ENCODE measurements around the gene INCENP.

The INCENP gene

DNA sequence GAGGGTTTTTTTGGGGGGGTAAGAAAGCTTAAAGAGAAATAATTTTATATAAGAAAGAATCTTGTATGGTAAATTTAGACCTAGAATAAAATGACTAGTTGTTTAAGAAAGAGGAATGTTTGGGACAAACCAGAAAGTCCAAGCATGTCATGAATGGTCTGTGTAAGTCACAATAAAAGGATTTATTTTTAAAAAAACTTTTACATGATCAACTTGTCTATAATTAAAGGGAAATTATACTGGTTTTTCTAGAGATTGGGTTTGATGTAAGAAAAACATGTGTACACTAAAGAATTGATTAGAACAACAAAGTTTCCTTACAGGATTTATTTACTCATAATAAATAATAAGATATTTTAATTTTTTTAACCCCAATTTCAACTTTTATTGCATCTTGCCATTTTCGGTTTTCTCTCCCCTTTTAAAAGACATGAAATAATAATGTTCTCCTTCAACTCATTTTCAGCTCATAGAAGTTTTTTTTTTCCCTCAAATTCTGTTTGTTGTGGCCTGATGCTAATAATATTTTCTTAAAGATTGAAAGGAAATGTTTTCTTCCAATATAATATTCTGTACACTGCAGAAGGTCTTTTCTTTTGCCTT is 35.4 kb upstream of the INCENP start:
- Histone ChIP-seq H3K79me2 (ENCODE audit: insufficient read depth, low read length) (no peaks in the 10 kb centered on the region), H3K4me2 (ENCODE audit: insufficient read depth, low read length) (no peak overlapping the region), H3K9ac (ENCODE audit: low read depth, low read length) (no peak overlapping the region), H2AFZ (ENCODE audit: low read depth, low read length) (no peak overlapping the region), H3K27me3 (ENCODE audit: insufficient read depth, low read length, poor library complexity) (no peaks in the 10 kb centered on the region), H4K20me1 (ENCODE audit: insufficient read depth, low read length) (no peaks in the 10 kb centered on the region), H3K36me3 (ENCODE audit: insufficient read depth, low read length) (no peaks in the 10 kb centered on the region), H3K27ac (ENCODE audit: low read length) (no peak overlapping the region), H3K9me3 (ENCODE audit: insufficient read depth, low read length, severe bottlenecking) (peaks cover 15% of the 10 kb centered on the region), H3K4me1 (ENCODE audit: insufficient read depth, low read length) (no peaks in the 10 kb centered on the region), H3K4me3 (ENCODE audit: low read depth in 1 of 2, low read length in 2 of 2) (no peak overlapping the region)
- TF ChIP-seq, protein P1, sequence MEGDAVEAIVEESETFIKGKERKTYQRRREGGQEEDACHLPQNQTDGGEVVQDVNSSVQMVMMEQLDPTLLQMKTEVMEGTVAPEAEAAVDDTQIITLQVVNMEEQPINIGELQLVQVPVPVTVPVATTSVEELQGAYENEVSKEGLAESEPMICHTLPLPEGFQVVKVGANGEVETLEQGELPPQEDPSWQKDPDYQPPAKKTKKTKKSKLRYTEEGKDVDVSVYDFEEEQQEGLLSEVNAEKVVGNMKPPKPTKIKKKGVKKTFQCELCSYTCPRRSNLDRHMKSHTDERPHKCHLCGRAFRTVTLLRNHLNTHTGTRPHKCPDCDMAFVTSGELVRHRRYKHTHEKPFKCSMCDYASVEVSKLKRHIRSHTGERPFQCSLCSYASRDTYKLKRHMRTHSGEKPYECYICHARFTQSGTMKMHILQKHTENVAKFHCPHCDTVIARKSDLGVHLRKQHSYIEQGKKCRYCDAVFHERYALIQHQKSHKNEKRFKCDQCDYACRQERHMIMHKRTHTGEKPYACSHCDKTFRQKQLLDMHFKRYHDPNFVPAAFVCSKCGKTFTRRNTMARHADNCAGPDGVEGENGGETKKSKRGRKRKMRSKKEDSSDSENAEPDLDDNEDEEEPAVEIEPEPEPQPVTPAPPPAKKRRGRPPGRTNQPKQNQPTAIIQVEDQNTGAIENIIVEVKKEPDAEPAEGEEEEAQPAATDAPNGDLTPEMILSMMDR (IDR thresholded peaks at IDR 0.05; ENCODE audit: borderline replicate concordance, extremely low read depth, low read length, poor library complexity, severe bottlenecking) = no peak
- no peak for TF ChIP-seq EZH2 (IDR thresholded peaks at IDR 0.05; ENCODE audit: borderline replicate concordance, low read depth, low read length, severe bottlenecking)
- ATAC-seq (ENCODE audit: insufficient read depth, low read depth) = no peak
- no peak for DNase-seq

DNA sequence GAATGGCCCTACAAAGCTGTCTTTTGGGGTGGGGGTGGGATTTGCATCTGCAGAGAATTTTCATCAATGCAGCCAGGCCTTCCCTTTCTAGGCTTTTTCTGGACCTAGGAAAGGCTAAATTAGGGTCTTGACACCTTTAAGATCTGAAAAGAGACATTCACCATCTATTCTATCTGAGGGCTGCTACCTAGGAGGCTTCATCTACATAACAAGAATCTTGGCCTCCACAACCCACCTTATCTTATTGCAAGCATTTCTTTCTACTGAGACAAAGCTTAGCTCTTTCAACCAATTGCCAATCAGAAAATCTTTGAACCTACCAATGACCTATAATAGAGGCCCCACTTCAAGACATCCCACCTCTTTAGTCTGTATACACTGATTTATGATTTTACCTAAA is 20.7 kb upstream of the INCENP start:
- H3K4me1 ChIP-seq (ENCODE audit: insufficient read depth, low read length) = peaks cover 13% of the 10 kb centered on the region
- no peak for TF ChIP-seq EZH2 (IDR thresholded peaks at IDR 0.05; ENCODE audit: borderline replicate concordance, low read depth, low read length, severe bottlenecking)
- TF ChIP-seq, protein P1 (IDR thresholded peaks at IDR 0.05; ENCODE audit: borderline replicate concordance, extremely low read depth, low read length, poor library complexity, severe bottlenecking) = no peak
- no peak for ATAC-seq (ENCODE audit: insufficient read depth, low read depth)

DNA sequence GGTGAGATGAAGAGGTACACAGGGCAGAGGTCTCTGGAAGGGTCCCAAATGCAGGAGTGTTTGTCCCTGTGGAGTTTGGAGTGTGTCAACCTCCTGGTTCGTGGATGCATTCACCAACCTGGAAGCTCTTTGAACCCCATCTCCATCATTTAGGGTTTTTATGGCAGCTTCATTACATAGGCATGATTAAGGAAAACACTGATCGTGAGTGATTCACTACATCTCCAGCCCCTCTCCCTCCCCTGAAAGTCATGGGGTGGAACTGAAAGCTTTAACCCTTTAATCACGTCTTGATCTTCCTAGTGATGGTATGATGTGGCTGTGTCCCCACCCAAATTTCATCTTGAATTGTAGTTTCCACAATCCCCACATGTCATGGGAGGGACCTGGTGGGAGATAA is 19.8 kb upstream of the INCENP start:
- H3K27ac ChIP-seq (ENCODE audit: low read length) = no peak overlapping the region
- peaks cover 13% of the 10 kb centered on the region for H3K4me1 ChIP-seq (ENCODE audit: insufficient read depth, low read length)
- H3K9ac ChIP-seq (ENCODE audit: low read depth, low read length) = no peak overlapping the region
- ATAC-seq (ENCODE audit: insufficient read depth, low read depth) = no peak
- H3K27me3 ChIP-seq (ENCODE audit: insufficient read depth, low read length, poor library complexity) = peaks cover 4% of the 10 kb centered on the region
- TF ChIP-seq, protein P1 (IDR thresholded peaks at IDR 0.05; ENCODE audit: borderline replicate concordance, extremely low read depth, low read length, poor library complexity, severe bottlenecking) = no peak
- TF ChIP-seq EZH2 (IDR thresholded peaks at IDR 0.05; ENCODE audit: borderline replicate concordance, low read depth, low read length, severe bottlenecking) = no peak
- H2AFZ ChIP-seq (ENCODE audit: low read depth, low read length) = no peak overlapping the region
- H3K4me3 ChIP-seq (ENCODE audit: low read depth in 1 of 2, low read length in 2 of 2) = no peak overlapping the region
- H4K20me1 ChIP-seq (ENCODE audit: insufficient read depth, low read length) = no peaks in the 10 kb centered on the region
- H3K79me2 ChIP-seq (ENCODE audit: insufficient read depth, low read length) = no peaks in the 10 kb centered on the region
- H3K4me2 ChIP-seq (ENCODE audit: insufficient read depth, low read length) = no peak overlapping the region
- no peaks in the 10 kb centered on the region for H3K36me3 ChIP-seq (ENCODE audit: insufficient read depth, low read length)
- no peak for DNase-seq
- no peaks in the 10 kb centered on the region for H3K9me3 ChIP-seq (ENCODE audit: insufficient read depth, low read length, severe bottlenecking)

More for the DNA sequence above, 20.7 kb upstream of the INCENP start:
- no peak overlapping the region for H3K4me2 ChIP-seq (ENCODE audit: insufficient read depth, low read length)
- no peaks in the 10 kb centered on the region for H3K79me2 ChIP-seq (ENCODE audit: insufficient read depth, low read length)
- no peaks in the 10 kb centered on the region for H3K36me3 ChIP-seq (ENCODE audit: insufficient read depth, low read length)
- no peak overlapping the region for H2AFZ ChIP-seq (ENCODE audit: low read depth, low read length)
- no peak overlapping the region for H3K9ac ChIP-seq (ENCODE audit: low read depth, low read length)
- DNase-seq = no peak
- no peak overlapping the region for H3K4me3 ChIP-seq (ENCODE audit: low read depth in 1 of 2, low read length in 2 of 2)
- no peaks in the 10 kb centered on the region for H4K20me1 ChIP-seq (ENCODE audit: insufficient read depth, low read length)
- peaks cover 4% of the 10 kb centered on the region for H3K27me3 ChIP-seq (ENCODE audit: insufficient read depth, low read length, poor library complexity)
- no peak overlapping the region for H3K27ac ChIP-seq (ENCODE audit: low read length)
- no peaks in the 10 kb centered on the region for H3K9me3 ChIP-seq (ENCODE audit: insufficient read depth, low read length, severe bottlenecking)
